Astrocyte of the hippocampus (primary cell): ENCODE results near the gene THSD7A.

ENCODE experiments used
- DNase-seq: peaks from one replicate; pipeline ENCODE4 v3.0.0; 2011; ENCODE audit warnings: low read depth, low spot score

Gene THSD7A

DNA sequence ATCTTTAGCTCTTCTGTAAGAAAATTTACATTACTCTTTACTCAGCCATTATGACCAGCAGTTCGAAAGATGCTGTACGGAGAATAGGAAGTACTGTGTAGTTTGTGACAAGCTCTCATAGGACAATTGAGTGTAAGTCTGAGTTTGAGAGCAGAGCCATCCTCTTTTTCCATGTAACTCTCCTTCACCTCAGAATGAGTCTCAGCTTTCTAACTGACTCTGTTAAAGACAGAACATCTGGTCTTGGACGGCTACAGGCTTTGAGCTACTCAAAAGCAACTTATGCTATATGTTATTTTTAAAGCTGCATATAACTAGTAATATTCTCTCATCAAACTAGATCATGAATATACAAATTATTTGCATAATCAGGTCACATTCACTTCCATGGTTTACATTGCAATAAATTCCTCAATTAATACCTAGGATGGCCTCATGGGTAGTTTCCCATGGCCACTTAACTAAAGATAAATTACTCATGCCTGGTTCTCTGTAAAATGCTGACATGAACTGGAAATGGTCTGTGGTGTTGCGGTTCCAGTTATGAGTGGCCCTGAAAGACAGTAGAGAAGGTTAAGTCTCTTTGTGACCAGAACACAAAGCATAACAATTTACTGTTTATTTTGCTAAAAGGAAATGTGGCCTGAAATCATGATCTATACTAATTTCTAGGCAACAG, 499.7 kb downstream of the THSD7A start:
- DNase-seq: no peak

DNA sequence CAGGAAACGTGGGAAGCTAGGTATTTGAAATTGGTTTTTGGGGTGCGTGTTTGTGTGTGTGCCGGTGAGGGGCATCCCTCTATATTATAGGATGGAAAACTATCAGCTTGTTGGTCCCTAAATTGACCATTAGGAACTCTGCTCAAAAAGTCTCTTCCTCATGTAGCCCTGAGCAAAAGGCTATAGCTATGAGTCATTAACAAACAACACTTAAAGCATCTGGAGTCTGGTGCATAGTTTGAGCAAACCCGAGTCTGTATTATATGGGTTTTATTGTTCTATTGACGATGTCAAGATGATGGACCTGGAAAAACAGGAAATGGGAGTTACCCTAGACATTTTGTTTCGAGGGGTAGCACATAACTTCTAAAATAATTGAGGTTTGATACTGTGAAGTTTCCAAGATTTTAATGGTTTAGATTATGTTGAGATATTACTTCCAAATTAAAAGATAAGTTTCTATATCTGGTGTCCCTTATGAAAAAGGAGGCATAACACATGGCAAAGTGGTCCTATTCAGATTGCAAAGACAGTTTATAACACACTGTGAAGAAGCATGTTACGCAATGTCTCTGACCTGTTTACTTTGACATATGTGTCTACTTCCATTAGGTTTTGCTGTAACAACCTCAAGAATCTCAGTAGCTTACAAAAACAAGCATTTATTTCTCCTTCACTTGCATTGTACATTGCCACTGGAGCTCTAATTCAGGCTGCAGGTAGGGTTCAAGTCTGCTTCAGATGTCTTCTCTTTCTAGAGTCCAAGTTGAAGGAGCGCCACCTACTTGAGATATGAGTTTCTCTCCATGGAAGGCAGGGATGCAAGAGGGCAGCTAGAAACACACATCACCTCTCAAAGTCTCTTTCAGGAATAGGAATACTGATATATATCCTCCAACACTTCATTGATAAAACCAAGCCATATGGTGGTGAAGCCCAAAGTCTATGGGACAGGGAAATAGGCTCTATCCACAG, 500.6 kb downstream of the THSD7A start:
- DNase-seq: peak; percentile 7

- no peak for DNase-seq
These were observed 501.3 kb downstream of the THSD7A start for GRCh38 chr7:11330717-11331116.

- DNase-seq: no peak
These were observed 501.8 kb downstream of the THSD7A start for GRCh38 chr7:11330208-11330607.

- DNase-seq: no peak
These were observed 502.4 kb downstream of the THSD7A start for GRCh38 chr7:11329626-11330025.

- DNase-seq: peak; percentile 80
These were observed 503.7 kb downstream of the THSD7A start for GRCh38 chr7:11328309-11328708.

DNA sequence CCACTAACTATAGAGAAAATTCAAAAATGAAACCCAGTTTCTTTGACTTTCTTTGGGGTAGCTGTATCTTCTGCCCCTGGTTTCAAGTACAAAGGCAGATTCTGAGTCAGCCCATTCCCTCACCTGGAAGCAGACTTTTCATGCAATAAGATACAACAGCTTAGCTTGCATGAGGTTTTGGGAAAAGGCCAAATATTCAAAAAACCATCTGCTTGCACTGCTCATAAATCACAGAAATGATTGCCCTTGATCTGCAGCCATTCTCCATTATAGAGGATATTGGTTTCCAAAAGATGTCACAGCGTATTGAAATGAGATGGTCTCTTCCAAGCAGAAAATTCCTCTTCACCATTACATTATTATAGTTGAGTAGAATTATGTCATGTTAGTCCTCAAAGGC, 504.4 kb downstream of the THSD7A start:
- peak; percentile 8 for DNase-seq
